GM12891 (cell line): ENCODE data around the gene RAP1B. TPM values are rescaled to one million over a fixed set of nuclear protein-coding genes. Genes with fewer than 3 reads are reported as not detected.

ENCODE experiments used
- DNase-seq: peaks from one replicate; pipeline ENCODE4 v3.0.0; 2011; ENCODE audit warnings: low spot score; ENCODE audit not compliant: insufficient read length
- FAIRE-seq: peaks from 2 replicates; lab custom pipeline; 2011; peaks lifted over from hg19 to GRCh38; lab: Jason Lieb, UNC
- PAX5 ChIP-seq: IDR thresholded peaks from 2 replicates; pipeline ENCODE4 v1.6.1; 2011; ENCODE audit warnings: low read length, moderate library complexity, mild to moderate bottlenecking; ENCODE audit not compliant: insufficient read depth, severe bottlenecking
- POLR2A ChIP-seq: IDR thresholded peaks from 2 replicates; pipeline ENCODE4 v1.6.1; 2011; ENCODE audit warnings: low read depth, low read length, control low read depth
- POLR2AphosphoS5 ChIP-seq: IDR thresholded peaks from 2 replicates; pipeline ENCODE4 v1.6.1; 2011; ENCODE audit warnings: low read depth, low read length, control low read depth
- POU2F2 ChIP-seq: IDR thresholded peaks from 2 replicates; pipeline ENCODE4 v1.6.1; 2011; ENCODE audit warnings: low read depth, mild to moderate bottlenecking, control low read depth, low read length, moderate library complexity
- SPI1 ChIP-seq: IDR thresholded peaks from 2 replicates; pipeline ENCODE4 v1.6.1; 2011; ENCODE audit warnings: low read depth, low read length, control low read depth
- TAF1 ChIP-seq: IDR thresholded peaks from 2 replicates; pipeline ENCODE4 v1.6.1; 2011; ENCODE audit warnings: low read depth, low read length, control low read depth
- polyA plus RNA-seq: library from polyadenylated mRNA; unstranded; fragments of >200 nt; gene quantifications from one replicate; pipeline ENCODE4 v1.2.1, GENCODE V29; 2012; ENCODE audit warnings: low read depth, missing spikeins, inconsistent platforms; ENCODE audit not compliant: missing spikeins

Gene RAP1B
- 75.0 TPM for polyA plus RNA-seq

GRCh38 chr12:68610370-68611093, at the start of gene RAP1B:
Gene RAP1B (plus strand): TSS chr12:68610899. CDS start chr12:68648725, 37,826 bp downstream.
- FAIRE-seq (peak; percentile 99), DNase-seq (peak; percentile 79)
- TF ChIP-seq PAX5: no peak
- 0 out of 2 replicates have a peak, but pooled peaks have one; percentile 6 for TF ChIP-seq SPI1
- TF ChIP-seq POLR2A: peak; percentile 93
- peak; percentile 35; the same call in 1 of the 2 replicates for TF ChIP-seq POU2F2
- peak; percentile 91 for TF ChIP-seq POLR2AphosphoS5
- peak; percentile 75 for TF ChIP-seq TAF1

DNA sequence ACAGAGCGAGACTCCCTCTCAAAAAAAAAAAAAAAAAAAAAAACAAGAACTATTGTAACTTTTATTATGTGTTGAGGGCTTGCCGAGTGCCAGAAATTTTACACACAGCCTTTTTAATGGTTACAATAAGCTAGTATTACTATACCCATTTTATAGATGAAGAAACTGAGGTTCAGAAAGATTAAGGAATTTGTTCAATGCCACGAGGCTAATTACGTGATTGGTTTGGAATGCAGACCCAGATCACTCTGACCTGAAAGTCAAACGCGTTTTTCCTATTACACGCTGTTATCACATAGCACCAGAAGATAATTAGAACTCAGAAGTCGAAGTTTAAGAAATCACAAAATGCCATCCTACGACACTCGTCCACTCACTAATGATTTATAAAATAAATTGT, 48.9 kb upstream of the RAP1B start:
- no peak for FAIRE-seq
- no peak for TF ChIP-seq POLR2A
- no peak for TF ChIP-seq TAF1
- no peak for TF ChIP-seq SPI1
- no peak for TF ChIP-seq POU2F2
- TF ChIP-seq POLR2AphosphoS5: no peak
- no peak for TF ChIP-seq PAX5

GRCh38 chr12:68564166-68564565, 46.5 kb upstream of the RAP1B start:
- DNase-seq (no peak), FAIRE-seq (no peak)
- TF ChIP-seq POU2F2 (no peak), SPI1 (no peak), POLR2A (no peak), PAX5 (no peak), POLR2AphosphoS5 (no peak), TAF1 (no peak)

More for the DNA sequence above, 48.9 kb upstream of the RAP1B start:
- DNase-seq: no peak

GRCh38 chr12:68565391-68565903, 45.3 kb upstream of the RAP1B start:
- FAIRE-seq (no peak), DNase-seq (no peak)
- no peak for TF ChIP-seq PAX5
- no peak for TF ChIP-seq TAF1
- TF ChIP-seq POU2F2: no peak
- no peak for TF ChIP-seq SPI1
- TF ChIP-seq POLR2AphosphoS5: no peak
- TF ChIP-seq POLR2A: no peak

- TF ChIP-seq POU2F2 (no peak), SPI1 (no peak), POLR2A (no peak), POLR2AphosphoS5 (no peak), PAX5 (no peak), TAF1 (no peak)
- FAIRE-seq (no peak), DNase-seq (no peak)
Observed at GRCh38 chr12:68568922-68569569, 41.7 kb upstream of the RAP1B start.

DNA sequence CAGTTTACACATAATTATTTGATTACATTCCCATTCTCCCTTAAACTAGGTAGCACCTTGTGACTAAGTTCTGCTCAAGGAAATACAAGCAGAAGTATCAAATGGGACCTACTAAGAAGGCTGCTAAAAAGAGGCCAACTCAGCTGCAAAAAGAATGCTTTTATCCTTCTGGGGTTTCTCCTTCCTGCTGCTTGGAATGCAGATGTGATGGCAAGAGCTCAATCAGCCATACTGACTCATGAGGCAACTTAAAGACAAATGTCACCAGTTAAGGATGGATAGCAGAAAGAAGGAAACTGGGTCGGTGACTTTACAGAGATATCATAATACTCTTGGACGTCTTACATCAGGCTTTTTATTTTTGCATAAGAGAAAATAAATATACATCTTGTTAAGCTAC, 38.0 kb upstream of the RAP1B start:
- FAIRE-seq (no peak), DNase-seq (no peak)
- TF ChIP-seq TAF1 (no peak), PAX5 (no peak), POLR2A (no peak), POU2F2 (no peak), POLR2AphosphoS5 (no peak), SPI1 (no peak)

- no peak for DNase-seq
- TF ChIP-seq POU2F2 (no peak), TAF1 (no peak), SPI1 (no peak), PAX5 (no peak), POLR2A (no peak), POLR2AphosphoS5 (no peak)
- no peak for FAIRE-seq
Observed at GRCh38 chr12:68573406-68573805, 37.3 kb upstream of the RAP1B start.

DNA sequence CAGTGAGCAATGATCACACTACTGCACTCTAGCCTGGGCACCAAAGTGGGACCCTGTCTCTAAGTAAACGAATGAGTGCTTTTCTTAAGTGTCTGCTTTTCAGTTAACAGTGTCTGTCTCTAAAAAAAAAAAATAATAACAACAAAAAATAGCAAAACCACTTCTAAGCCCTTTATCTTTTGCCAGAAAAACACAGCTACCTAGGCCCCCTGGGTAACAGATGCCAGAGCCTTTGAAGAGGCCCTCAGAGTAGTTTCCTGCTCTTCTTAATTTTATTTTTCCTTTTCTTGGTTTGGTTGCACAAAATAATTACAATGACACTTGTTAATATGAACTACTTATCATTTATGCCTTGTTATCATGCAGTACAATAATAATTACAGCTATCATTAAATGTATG, 32.8 kb upstream of the RAP1B start:
- no peak for FAIRE-seq
- DNase-seq: no peak
- TF ChIP-seq SPI1 (no peak), POU2F2 (no peak), POLR2AphosphoS5 (no peak), PAX5 (no peak), POLR2A (no peak), TAF1 (no peak)

DNA sequence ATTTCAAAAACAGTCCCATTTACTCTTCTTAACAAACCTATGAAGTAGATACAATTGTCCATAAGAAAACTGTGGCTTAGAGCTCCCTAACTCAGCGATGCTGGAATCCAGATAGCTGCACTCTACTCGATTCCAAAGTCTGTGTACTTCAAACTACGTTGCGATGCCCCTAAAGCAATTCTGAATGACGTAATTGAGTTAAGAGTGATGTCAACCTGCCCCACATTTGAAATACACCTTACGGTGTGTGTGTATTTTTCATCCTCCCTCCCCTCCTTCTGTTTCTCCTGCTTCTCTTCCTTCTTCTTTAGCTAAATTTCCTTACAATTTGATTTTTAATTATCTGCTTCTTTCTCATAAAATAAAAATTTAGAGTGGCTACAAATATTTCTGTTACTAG, 31.9 kb upstream of the RAP1B start:
- TF ChIP-seq PAX5: no peak
- no peak for TF ChIP-seq TAF1
- no peak for TF ChIP-seq POLR2A
- TF ChIP-seq POLR2AphosphoS5: no peak
- no peak for TF ChIP-seq SPI1
- no peak for TF ChIP-seq POU2F2
- FAIRE-seq: no peak
- no peak for DNase-seq
